Naive thymus-derived CD8-positive, alpha-beta T cell (primary cell): Measurements from ENCODE around the gene TSPAN9. TPM values are rescaled to one million over a fixed set of nuclear protein-coding genes. Genes with fewer than 3 reads are reported as not detected.

Experiments used
- ATAC-seq, 2 donors: fragments of 150-1000 bp; cut with Tn5 transposase in 1 of 2; sonication (Bioruptor Pico), chemical (Tn5 transposase) in 1 of 2; 1 replicate in 1 of 2; 2 replicates in 1 of 2; pipeline ENCODE4 v1.10.0; 2021; ENCODE audit warnings: mild to moderate bottlenecking in 2 of 2, moderate library complexity in 2 of 2
- POLR2A ChIA-PET: fragments of 350-600 bp; sonication (Branson Sonifier 250); formaldehyde crosslinking; loops from one replicate; lab custom pipeline; 2021; ENCODE audit warnings: antibody characterized with exemption; lab: Charles Lee
- DNase-seq, 10 donors: peaks; one replicate each; pipeline versions ENCODE4 v3.0.0 to v3.0.0-alpha.2; 2020 to 2022
- H3K27ac Mint-ChIP-seq, 10 donors: one replicate each; pipeline ENCODE4 v1.8.0; 2020 to 2022; ENCODE audit warnings: mild to moderate bottlenecking in 10 of 10, mixed read lengths in 10 of 10, moderate library complexity in 4 of 10, inconsistent platforms in 1 of 10
- H3K27me3 Mint-ChIP-seq, 5 donors: one replicate each; pipeline ENCODE4 v1.8.0; 2021 to 2022; ENCODE audit warnings: mixed read lengths in 5 of 5
- H3K36me3 Mint-ChIP-seq, 3 donors: one replicate each; pipeline ENCODE4 v1.8.0; 2020 to 2022; ENCODE audit warnings: mixed read lengths in 3 of 3, mild to moderate bottlenecking in 2 of 3, inconsistent platforms in 1 of 3
- H3K4me1 Mint-ChIP-seq, 4 donors: one replicate each; pipeline ENCODE4 v1.8.0; 2021 to 2022; ENCODE audit warnings: mixed read lengths in 4 of 4
- H3K4me3 Mint-ChIP-seq, 10 donors: one replicate each; pipeline ENCODE4 v1.8.0; 2020 to 2022; ENCODE audit warnings: mild to moderate bottlenecking in 10 of 10, mixed read lengths in 10 of 10, moderate library complexity in 6 of 10, inconsistent platforms in 1 of 10
- H3K9me3 Mint-ChIP-seq, 9 donors: one replicate each; pipeline ENCODE4 v1.8.0; 2020 to 2022; ENCODE audit warnings: mixed read lengths in 9 of 9, mild to moderate bottlenecking in 3 of 9, inconsistent platforms in 1 of 9, moderate library complexity in 1 of 9
- polyA plus RNA-seq, 3 donors: library from polyadenylated mRNA; unstranded; fragments of 300-500 nt; fragmentation: Illumina TruSeq; gene quantifications; one replicate each; pipeline ENCODE4 v1.2.3, GENCODE V29; 2021
- total RNA-seq, 8 experiments: library from RNA in 2 of 8; stranded (reverse) in 2 of 8; gene quantifications; one replicate each; pipeline ENCODE4 v1.2.3 and lab custom pipeline; 2021 to 2026

The TSPAN9 gene
- total and polyA plus RNA-seq, 5 experiments from 2014 or later: 0.65 to 1.2 TPM; not detected in 3

- Mint-ChIP-seq H3K27ac (no peak overlapping the region), H3K4me1 (peaks cover 17 to 22% (median 22%) of the 10 kb centered on the region in 4 donors), H3K9me3 (peaks cover 0 to 12% (median 5%) of the 10 kb centered on the region in 9 donors), H3K36me3 (peaks cover 0 to 12% (median 0%) of the 10 kb centered on the region in 3 donors), H3K27me3 (peaks cover 28 to 57% (median 42%) of the 10 kb centered on the region in 5 donors), H3K4me3 (no peak overlapping the region)
- ATAC-seq (no peak), DNase-seq (no peak)
- POLR2A ChIA-PET: no interaction called here
Observed at GRCh38 chr12:3128498-3129293, 51.5 kb downstream of the TSPAN9 start.

GRCh38 chr12:3129301-3130056 lies 52.3 kb downstream of the TSPAN9 start:
- DNase-seq (peak in 2 of 10 donors; percentile 28 to 34), ATAC-seq (peak in 1 of 2 donors; percentile 58)
- Mint-ChIP-seq H3K36me3 (peaks cover 0 to 9% (median 0%) of the 10 kb centered on the region in 3 donors), H3K27me3 (peaks cover 28 to 65% (median 46%) of the 10 kb centered on the region in 5 donors), H3K9me3 (peaks cover 0 to 12% (median 5%) of the 10 kb centered on the region in 9 donors), H3K4me1 (peaks cover 17 to 22% (median 22%) of the 10 kb centered on the region in 4 donors), H3K4me3 (peak overlapping the region in 6 of 10 donors; percentile 22 to 77 (median 49)), H3K27ac (peak overlapping the region in 2 of 10 donors; percentile 24 to 27)
- POLR2A ChIA-PET: no interaction called here

GRCh38 chr12:3130057-3130830 lies 53.1 kb downstream of the TSPAN9 start:
- ATAC-seq: peak in 1 of 2 donors; percentile 32
- DNase-seq: no peak
- POLR2A ChIA-PET: no interaction called here
- Mint-ChIP-seq H3K4me3 (peak overlapping the region in 7 of 10 donors; percentile 14 to 77 (median 44)), H3K27ac (no peak overlapping the region), H3K9me3 (peaks cover 0 to 12% (median 6%) of the 10 kb centered on the region in 9 donors), H3K4me1 (peaks cover 17 to 22% (median 22%) of the 10 kb centered on the region in 4 donors), H3K36me3 (peaks cover 0 to 9% (median 0%) of the 10 kb centered on the region in 3 donors), H3K27me3 (peaks cover 30 to 72% (median 52%) of the 10 kb centered on the region in 5 donors)

- Mint-ChIP-seq H3K4me1 (peaks cover 19 to 22% (median 22%) of the 10 kb centered on the region in 4 donors), H3K9me3 (peaks cover 0 to 6% (median 3%) of the 10 kb centered on the region in 9 donors), H3K4me3 (peak overlapping the region in 1 of 10 donors; percentile 26), H3K36me3 (peaks cover 0 to 2% (median 0%) of the 10 kb centered on the region in 3 donors), H3K27ac (no peak overlapping the region), H3K27me3 (peaks cover 30 to 81% (median 57%) of the 10 kb centered on the region in 5 donors)
- ATAC-seq: no peak
- DNase-seq: no peak
- POLR2A ChIA-PET: no interaction called here
Observed at GRCh38 chr12:3131129-3131528, 54.0 kb downstream of the TSPAN9 start.

GRCh38 chr12:3132636-3133404 lies 55.6 kb downstream of the TSPAN9 start:
- no peak for ATAC-seq

GRCh38 chr12:3133405-3133783 lies 56.2 kb downstream of the TSPAN9 start:
- POLR2A ChIA-PET: no interaction called here
- Mint-ChIP-seq H3K4me1 (peaks cover 19 to 22% (median 22%) of the 10 kb centered on the region in 4 donors), H3K27me3 (peaks cover 28 to 95% (median 61%) of the 10 kb centered on the region in 5 donors), H3K9me3 (peaks cover 0 to 5% (median 3%) of the 10 kb centered on the region in 9 donors), H3K27ac (no peak overlapping the region), H3K4me3 (no peak overlapping the region), H3K36me3 (no peaks in the 10 kb centered on the region)
- DNase-seq: no peak
- ATAC-seq: no peak

More at GRCh38 chr12:3132636-3133404, 55.6 kb downstream of the TSPAN9 start:
- peaks cover 0 to 6% (median 3%) of the 10 kb centered on the region in 9 donors for H3K9me3 Mint-ChIP-seq
- DNase-seq: no peak
- H3K27ac Mint-ChIP-seq: no peak overlapping the region
- POLR2A ChIA-PET: no interaction called here
- no peaks in the 10 kb centered on the region for H3K36me3 Mint-ChIP-seq
- H3K4me3 Mint-ChIP-seq: no peak overlapping the region
- peaks cover 19 to 22% (median 22%) of the 10 kb centered on the region in 4 donors for H3K4me1 Mint-ChIP-seq
- H3K27me3 Mint-ChIP-seq: peaks cover 29 to 98% (median 60%) of the 10 kb centered on the region in 5 donors

GRCh38 chr12:3134126-3134525 lies 56.9 kb downstream of the TSPAN9 start:
- Mint-ChIP-seq H3K27ac (peak overlapping the region in 1 of 10 donors; percentile 53), H3K36me3 (no peaks in the 10 kb centered on the region), H3K4me1 (peaks cover 18 to 21% (median 19%) of the 10 kb centered on the region in 4 donors), H3K9me3 (peaks cover 0 to 2% (median 2%) of the 10 kb centered on the region in 9 donors), H3K4me3 (no peak overlapping the region), H3K27me3 (peaks cover 21 to 88% (median 55%) of the 10 kb centered on the region in 5 donors)
- ATAC-seq (no peak), DNase-seq (no peak)
- POLR2A ChIA-PET: no interaction called here

- POLR2A ChIA-PET: interaction anchor here (1.4 kb wide), 1 partner anchor 141 kb away, joined by 3 read pairs; no protein-coding TSS in a partner anchor
- H3K27ac Mint-ChIP-seq: no peak overlapping the region
- DNase-seq (no peak), ATAC-seq (no peak)
- peaks cover 18 to 83% (median 55%) of the 10 kb centered on the region in 5 donors for H3K27me3 Mint-ChIP-seq
- peaks cover 0 to 1% (median 0%) of the 10 kb centered on the region in 9 donors for H3K9me3 Mint-ChIP-seq
- H3K36me3 Mint-ChIP-seq: no peaks in the 10 kb centered on the region
- H3K4me1 Mint-ChIP-seq: peaks cover 14 to 16% (median 14%) of the 10 kb centered on the region in 4 donors
- no peak overlapping the region for H3K4me3 Mint-ChIP-seq
Observed at GRCh38 chr12:3134526-3135135, 57.5 kb downstream of the TSPAN9 start.

- DNase-seq: peak in 7 of 10 donors; percentile 11 to 61 (median 38)
- peaks cover 2 to 6% (median 3%) of the 10 kb centered on the region in 4 donors for H3K4me1 Mint-ChIP-seq
- no peaks in the 10 kb centered on the region for H3K36me3 Mint-ChIP-seq
- no peak overlapping the region for H3K4me3 Mint-ChIP-seq
- peaks cover 0 to 1% (median 0%) of the 10 kb centered on the region in 9 donors for H3K9me3 Mint-ChIP-seq
- peak; percentile 53 to 63 for ATAC-seq
- POLR2A ChIA-PET: interaction anchor here (1.4 kb wide), 1 partner anchor 140 kb away, joined by 3 read pairs; no protein-coding TSS in a partner anchor
- H3K27me3 Mint-ChIP-seq: peaks cover 20 to 83% (median 54%) of the 10 kb centered on the region in 5 donors
- peak overlapping the region in 1 of 10 donors; percentile 80 for H3K27ac Mint-ChIP-seq
Observed at GRCh38 chr12:3135522-3136461, 58.6 kb downstream of the TSPAN9 start.

GRCh38 chr12:3136641-3137267 lies 59.6 kb downstream of the TSPAN9 start:
- peaks cover 0 to 4% (median 1%) of the 10 kb centered on the region in 4 donors for H3K4me1 Mint-ChIP-seq
- no peak overlapping the region for H3K4me3 Mint-ChIP-seq
- DNase-seq (no peak), ATAC-seq (no peak)
- POLR2A ChIA-PET: no interaction called here
- H3K9me3 Mint-ChIP-seq: peaks cover 0 to 1% (median 0%) of the 10 kb centered on the region in 9 donors
- H3K36me3 Mint-ChIP-seq: no peaks in the 10 kb centered on the region
- H3K27me3 Mint-ChIP-seq: peaks cover 16 to 78% (median 47%) of the 10 kb centered on the region in 5 donors
- no peak overlapping the region for H3K27ac Mint-ChIP-seq
